ENCODE results near the gene SELENOW.
"Not testable (repeated sequence)": the region's sequence is repeated elsewhere in the genome, so short reads cannot be mapped to it uniquely, and the experiment has no call there.

Gene SELENOW

GRCh38 chr19:47778049-47778953, at the start of gene SELENOW:
SELENOW (plus strand) TSS chr19:47778703; CDS start chr19:47778786, 83 bp downstream.
- peak; percentile 81 to 86 for DNase-seq

- DNase-seq = no peak
These were observed 49.1 kb upstream of the SELENOW start for GRCh38 chr19:47729468-47729798.

- DNase-seq = peak in 1 of 2 experiments; percentile 20
These were observed 48.5 kb upstream of the SELENOW start for GRCh38 chr19:47729799-47730520.

GRCh38 chr19:47730521-47730889, 48.0 kb upstream of the SELENOW start:
- no peak for DNase-seq

- no peak for DNase-seq
These were observed 47.6 kb upstream of the SELENOW start for GRCh38 chr19:47730910-47731309.

- no peak for DNase-seq
These were observed 43.4 kb upstream of the SELENOW start for GRCh38 chr19:47735131-47735530.

- no peak for DNase-seq
These were observed 37.5 kb upstream of the SELENOW start for GRCh38 chr19:47740866-47741519.

GRCh38 chr19:47741544-47742140, 36.9 kb upstream of the SELENOW start:
- no peak for DNase-seq

GRCh38 chr19:47742634-47743033, 35.9 kb upstream of the SELENOW start:
- DNase-seq = no peak

GRCh38 chr19:47745010-47745901, 33.2 kb upstream of the SELENOW start, which contains the start of gene NOP53:
NOP53 (plus strand) TSS chr19:47745546; CDS start chr19:47745560, 14 bp downstream.
- peak; percentile 95 to 98 for DNase-seq

GRCh38 chr19:47746129-47746528, 32.4 kb upstream of the SELENOW start:
- not testable (repeated sequence) for DNase-seq

GRCh38 chr19:47749326-47749725, 29.2 kb upstream of the SELENOW start:
- no peak for DNase-seq

- no peak for DNase-seq
These were observed 27.8 kb upstream of the SELENOW start for GRCh38 chr19:47750752-47751151.

- DNase-seq = no peak
These were observed 25.9 kb upstream of the SELENOW start for GRCh38 chr19:47752440-47753211.

- no peak for DNase-seq
These were observed 24.1 kb upstream of the SELENOW start for GRCh38 chr19:47754206-47755064.

- no peak for DNase-seq
These were observed 23.3 kb upstream of the SELENOW start for GRCh38 chr19:47755065-47755761.

GRCh38 chr19:47755762-47756626, 22.5 kb upstream of the SELENOW start:
- no peak for DNase-seq

GRCh38 chr19:47756627-47756929, 21.9 kb upstream of the SELENOW start:
- DNase-seq = no peak

Measured in NCI-H2081 (cell line).